Activated T-helper 1 cell treated with anti-CD3 and anti-CD28 coated beads, Interleukin-12 subunit alpha, Interleukin-12 subunit beta, Interleukin-2, Interleukin-4 antibody, amounts not matched to agents 30 ng/mL and 10 ng/mL and 1 ng/mL, durations not matched to agents 14 hours and 24 hours and 36 hours (primary cell): Measurements from ENCODE around the gene ADORA3. TPM values are rescaled to one million over a fixed set of nuclear protein-coding genes. Genes with fewer than 3 reads are reported as not detected.

Experiments used
- DNase-seq: peaks from one replicate; pipeline ENCODE4 v3.0.0; 2021; ENCODE audit warnings: low spot score
- H3K27ac Mint-ChIP-seq: one replicate; pipeline ENCODE4 v1.8.0; 2021; ENCODE audit warnings: mild to moderate bottlenecking, mixed read lengths
- H3K27me3 Mint-ChIP-seq: one replicate; pipeline ENCODE4 v1.8.0; 2022; ENCODE audit warnings: mild to moderate bottlenecking, moderate library complexity, mixed read lengths; ENCODE audit not compliant: insufficient read depth
- H3K36me3 Mint-ChIP-seq: one replicate; pipeline ENCODE4 v1.8.0; 2021; ENCODE audit warnings: low read depth, mixed read lengths
- H3K4me1 Mint-ChIP-seq: one replicate; pipeline ENCODE4 v1.8.0; 2021; ENCODE audit warnings: low read depth, mixed read lengths
- H3K4me3 Mint-ChIP-seq: one replicate; pipeline ENCODE4 v1.8.0; 2021; ENCODE audit warnings: mild to moderate bottlenecking, moderate library complexity, mixed read lengths
- H3K9me3 Mint-ChIP-seq: one replicate; pipeline ENCODE4 v1.8.0; 2021; ENCODE audit warnings: mixed read lengths
- intact Hi-C: fragments of 100-400 bp; cut with micrococcal nuclease; formaldehyde crosslinking; loops from one replicate; pipeline ENCODE4 v1.15.1; 2024
- total RNA-seq: library from RNA; stranded (reverse); gene quantifications from 2 replicates; pipeline ENCODE4 v1.2.3, GENCODE V29; 2022

The ADORA3 gene
- total RNA-seq, 1 donor from 2014 or later, result 0.10 TPM

GRCh38 chr1:111468717-111469100, 34.7 kb downstream of the ADORA3 start:
- no peak for DNase-seq
- no peak overlapping the region for H3K4me3 Mint-ChIP-seq
- peaks cover under 1% of the 10 kb centered on the region for H3K27me3 Mint-ChIP-seq
- H3K36me3 Mint-ChIP-seq, result peaks cover 21% of the 10 kb centered on the region
- H3K9me3 Mint-ChIP-seq, result no peaks in the 10 kb centered on the region
- H3K4me1 Mint-ChIP-seq, result peaks cover 13% of the 10 kb centered on the region
- H3K27ac Mint-ChIP-seq, result no peak overlapping the region
- intact Hi-C loops, result no loop called here

DNA sequence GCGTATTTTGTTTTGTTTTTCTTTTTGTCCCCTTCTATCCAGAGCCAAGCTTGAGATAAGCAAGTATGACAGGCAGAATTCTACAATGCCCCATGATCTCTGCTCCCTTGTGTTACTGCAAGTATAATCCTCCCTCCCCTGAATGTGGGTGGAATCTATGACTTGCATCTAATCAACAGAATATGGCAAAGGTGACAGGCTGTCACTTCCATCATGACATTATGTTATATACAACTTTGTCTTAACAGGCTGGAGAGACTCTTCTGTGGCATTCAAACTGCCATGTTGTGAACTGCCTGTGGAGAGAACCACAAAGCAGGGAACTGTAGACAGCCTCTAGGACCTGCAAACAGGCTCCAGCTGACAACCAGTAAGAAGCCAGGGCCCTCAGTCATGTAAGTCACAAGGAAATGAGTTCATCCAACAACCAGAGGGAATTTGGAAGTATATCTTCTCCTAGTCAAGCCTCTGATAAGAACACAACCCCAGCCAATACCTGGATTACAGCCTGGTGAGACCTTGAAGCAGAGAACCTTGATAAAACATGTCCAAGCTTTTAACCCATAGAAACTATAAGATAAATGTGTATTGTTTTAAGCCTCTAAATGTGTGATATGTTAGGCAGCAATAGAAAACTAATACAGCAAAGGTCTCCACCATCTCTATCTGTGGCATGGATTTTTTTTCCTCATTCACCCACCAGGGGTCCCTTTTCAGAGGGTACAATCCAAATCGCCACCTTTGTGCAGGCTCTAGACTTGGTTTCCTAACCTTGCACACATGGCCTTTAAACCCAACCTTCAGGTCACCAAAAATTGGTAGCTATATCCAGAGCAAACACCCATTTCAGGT, 35.3 kb downstream of the ADORA3 start:
- H3K9me3 Mint-ChIP-seq, result no peaks in the 10 kb centered on the region
- peaks cover 25% of the 10 kb centered on the region for H3K36me3 Mint-ChIP-seq
- no peak for DNase-seq
- intact Hi-C loops, result no loop called here
- H3K4me1 Mint-ChIP-seq, result peaks cover 12% of the 10 kb centered on the region
- no peaks in the 10 kb centered on the region for H3K27me3 Mint-ChIP-seq
- no peak overlapping the region for H3K4me3 Mint-ChIP-seq
- no peak overlapping the region for H3K27ac Mint-ChIP-seq

GRCh38 chr1:111466480-111466879, 37.0 kb downstream of the ADORA3 start:
- Mint-ChIP-seq H3K9me3 (no peaks in the 10 kb centered on the region), H3K27ac (no peak overlapping the region), H3K36me3 (peaks cover 33% of the 10 kb centered on the region), H3K4me3 (no peak overlapping the region), H3K27me3 (no peaks in the 10 kb centered on the region), H3K4me1 (peaks cover 6% of the 10 kb centered on the region)
- intact Hi-C loops, result no loop called here
- no peak for DNase-seq

GRCh38 chr1:111465754-111466153, 37.7 kb downstream of the ADORA3 start:
- H3K9me3 Mint-ChIP-seq, result no peaks in the 10 kb centered on the region
- no peak overlapping the region for H3K4me3 Mint-ChIP-seq
- peaks cover 6% of the 10 kb centered on the region for H3K4me1 Mint-ChIP-seq
- no peak for DNase-seq
- no peak overlapping the region for H3K27ac Mint-ChIP-seq
- intact Hi-C loops, result no loop called here
- H3K36me3 Mint-ChIP-seq, result peaks cover 35% of the 10 kb centered on the region
- no peaks in the 10 kb centered on the region for H3K27me3 Mint-ChIP-seq

GRCh38 chr1:111463029-111463683, 40.3 kb downstream of the ADORA3 start:
- intact Hi-C loops, result no loop called here
- H3K9me3 Mint-ChIP-seq, result no peaks in the 10 kb centered on the region
- peaks cover 49% of the 10 kb centered on the region for H3K36me3 Mint-ChIP-seq
- H3K4me3 Mint-ChIP-seq, result no peak overlapping the region
- H3K27ac Mint-ChIP-seq, result no peak overlapping the region
- no peak for DNase-seq
- H3K27me3 Mint-ChIP-seq, result no peaks in the 10 kb centered on the region
- H3K4me1 Mint-ChIP-seq, result peaks cover 11% of the 10 kb centered on the region

DNA sequence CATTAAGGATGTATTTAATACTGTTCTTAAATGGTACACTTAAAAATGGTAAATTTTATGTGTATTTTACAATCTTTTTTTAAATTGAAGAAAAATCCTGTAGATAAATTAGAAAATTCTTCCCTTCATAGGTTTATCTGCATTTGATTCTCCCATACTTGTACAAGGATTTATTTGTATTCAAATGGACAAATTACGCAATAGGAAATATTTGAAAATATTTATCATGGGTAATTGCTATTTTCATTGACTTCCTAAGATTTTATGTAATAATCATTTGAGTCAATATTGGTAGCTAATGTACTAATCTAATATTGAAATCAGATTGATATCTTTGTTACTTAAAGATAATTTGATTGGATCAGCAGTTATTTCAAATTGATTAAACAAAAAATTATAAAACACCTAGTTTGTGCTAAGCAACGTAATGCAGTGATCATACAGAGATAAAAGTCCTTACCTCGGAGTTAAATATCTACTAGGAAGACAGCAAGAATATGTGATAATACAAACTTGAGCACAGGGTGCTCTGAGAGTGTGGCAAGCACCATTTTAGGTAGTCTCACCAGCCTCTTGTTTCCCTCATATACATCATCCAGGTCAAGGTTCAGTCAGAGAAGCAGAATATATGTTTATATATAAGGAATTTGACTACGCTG, 40.9 kb downstream of the ADORA3 start:
- intact Hi-C loops, result no loop called here
- no peak overlapping the region for H3K27ac Mint-ChIP-seq
- no peaks in the 10 kb centered on the region for H3K27me3 Mint-ChIP-seq
- no peak overlapping the region for H3K4me3 Mint-ChIP-seq
- DNase-seq, result no peak
- no peaks in the 10 kb centered on the region for H3K9me3 Mint-ChIP-seq
- peaks cover 52% of the 10 kb centered on the region for H3K36me3 Mint-ChIP-seq
- peaks cover 11% of the 10 kb centered on the region for H3K4me1 Mint-ChIP-seq

GRCh38 chr1:111461765-111462164, 41.7 kb downstream of the ADORA3 start:
- H3K4me1 Mint-ChIP-seq, result peaks cover 11% of the 10 kb centered on the region
- no peak overlapping the region for H3K27ac Mint-ChIP-seq
- intact Hi-C loops, result no loop called here
- H3K27me3 Mint-ChIP-seq, result no peaks in the 10 kb centered on the region
- H3K9me3 Mint-ChIP-seq, result no peaks in the 10 kb centered on the region
- H3K36me3 Mint-ChIP-seq, result peaks cover 54% of the 10 kb centered on the region
- no peak overlapping the region for H3K4me3 Mint-ChIP-seq
- no peak for DNase-seq

GRCh38 chr1:111455642-111456031, 47.8 kb downstream of the ADORA3 start:
- no peaks in the 10 kb centered on the region for H3K27me3 Mint-ChIP-seq
- no peak for DNase-seq
- peak overlapping the region; percentile 71 for H3K27ac Mint-ChIP-seq
- peaks cover 57% of the 10 kb centered on the region for H3K36me3 Mint-ChIP-seq
- peaks cover 62% of the 10 kb centered on the region for H3K4me1 Mint-ChIP-seq
- peak overlapping the region; percentile 67 for H3K4me3 Mint-ChIP-seq
- intact Hi-C loops, result loop anchor here (1.0 kb wide), 1 partner anchor 22 kb away; no protein-coding TSS in a partner anchor
- H3K9me3 Mint-ChIP-seq, result no peaks in the 10 kb centered on the region

DNA sequence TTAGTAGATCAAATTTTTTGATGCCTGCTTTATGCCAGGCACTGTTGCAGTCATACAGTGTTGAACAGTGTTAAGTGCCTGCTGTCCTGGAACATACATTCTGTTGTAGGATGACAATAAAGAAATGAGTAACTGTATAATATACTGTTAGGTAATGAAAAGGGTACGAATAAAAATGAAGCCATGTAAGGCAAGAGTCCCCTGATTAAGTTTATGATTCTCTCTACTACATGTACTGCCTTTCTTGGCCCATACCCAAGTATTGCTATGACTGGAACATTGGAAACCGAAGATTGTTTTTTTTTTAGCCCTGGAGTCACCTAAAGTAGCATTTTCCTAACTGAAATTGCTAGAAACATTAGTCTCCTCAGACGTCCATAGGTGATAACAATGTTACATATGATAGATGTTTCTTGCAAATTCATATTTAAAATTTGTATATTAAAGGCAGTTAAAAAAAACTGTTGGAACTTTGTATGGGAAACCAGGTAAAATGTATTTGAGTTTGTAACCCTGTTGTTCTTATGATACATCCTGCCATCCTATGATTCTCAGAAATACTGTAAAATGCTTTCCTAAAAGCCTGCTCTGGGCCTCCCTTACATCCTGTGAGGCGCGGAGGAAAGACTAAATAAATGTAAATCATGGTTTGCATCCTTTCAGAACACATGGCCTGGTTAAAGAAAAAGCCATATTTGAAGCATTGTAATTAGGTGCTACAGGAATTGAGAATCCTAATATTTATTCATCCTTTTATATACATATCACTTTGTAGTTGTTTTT, 48.4 kb downstream of the ADORA3 start:
- DNase-seq, result no peak
- Mint-ChIP-seq H3K27ac (peak overlapping the region; percentile 79), H3K27me3 (no peaks in the 10 kb centered on the region), H3K9me3 (no peaks in the 10 kb centered on the region), H3K36me3 (peaks cover 56% of the 10 kb centered on the region), H3K4me3 (peak overlapping the region; percentile 67), H3K4me1 (peaks cover 65% of the 10 kb centered on the region)
- intact Hi-C loops, result loop anchor here (1.0 kb wide), 1 partner anchor 22 kb away; no protein-coding TSS in a partner anchor

DNA sequence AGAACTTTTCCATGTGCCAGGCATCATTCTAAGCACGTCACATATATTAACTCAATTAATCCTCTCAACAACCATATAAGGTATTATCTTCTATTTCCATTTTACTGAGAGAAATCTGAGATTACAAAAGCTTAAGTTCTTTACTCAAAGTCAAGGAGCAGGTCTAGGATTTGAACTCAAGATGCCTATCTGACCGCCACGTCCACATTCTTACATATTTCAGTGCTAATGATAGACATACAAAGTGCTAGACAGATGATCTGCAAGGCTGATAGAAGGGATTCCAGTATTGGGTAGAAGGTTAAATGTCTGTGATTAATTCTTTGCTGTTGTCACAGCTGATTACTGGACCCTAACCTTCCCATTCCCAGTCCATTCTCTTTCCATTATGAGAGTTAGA, 49.7 kb downstream of the ADORA3 start:
- intact Hi-C loops, result no loop called here
- no peaks in the 10 kb centered on the region for H3K9me3 Mint-ChIP-seq

GRCh38 chr1:111452581-111452980, 50.9 kb downstream of the ADORA3 start:
- Mint-ChIP-seq H3K9me3 (no peaks in the 10 kb centered on the region), H3K4me3 (no peak overlapping the region), H3K27me3 (no peaks in the 10 kb centered on the region), H3K4me1 (peaks cover 80% of the 10 kb centered on the region), H3K36me3 (peaks cover 46% of the 10 kb centered on the region), H3K27ac (no peak overlapping the region)
- no peak for DNase-seq
- intact Hi-C loops, result no loop called here

More for the DNA sequence above, 49.7 kb downstream of the ADORA3 start:
- Mint-ChIP-seq H3K36me3 (peaks cover 53% of the 10 kb centered on the region), H3K4me1 (peaks cover 70% of the 10 kb centered on the region), H3K27me3 (no peaks in the 10 kb centered on the region), H3K27ac (no peak overlapping the region), H3K4me3 (no peak overlapping the region)
- DNase-seq, result no peak

GRCh38 chr1:111450185-111450584, 53.2 kb downstream of the ADORA3 start:
- peak overlapping the region; percentile 96 for H3K27ac Mint-ChIP-seq
- no peaks in the 10 kb centered on the region for H3K9me3 Mint-ChIP-seq
- peak overlapping the region; percentile 100 for H3K4me3 Mint-ChIP-seq
- no peak for DNase-seq
- H3K4me1 Mint-ChIP-seq, result peaks cover 81% of the 10 kb centered on the region
- H3K36me3 Mint-ChIP-seq, result peaks cover 40% of the 10 kb centered on the region
- no peaks in the 10 kb centered on the region for H3K27me3 Mint-ChIP-seq
- intact Hi-C loops, result no loop called here
